ENCODE results near the gene EID1. TPM values are rescaled to one million over a fixed set of nuclear protein-coding genes. Genes with fewer than 3 reads are reported as not detected.

The EID1 gene
- polyA plus RNA-seq, 1 of the 3 experiments (the other 2 are of a cell fraction) = 228 TPM

DNA sequence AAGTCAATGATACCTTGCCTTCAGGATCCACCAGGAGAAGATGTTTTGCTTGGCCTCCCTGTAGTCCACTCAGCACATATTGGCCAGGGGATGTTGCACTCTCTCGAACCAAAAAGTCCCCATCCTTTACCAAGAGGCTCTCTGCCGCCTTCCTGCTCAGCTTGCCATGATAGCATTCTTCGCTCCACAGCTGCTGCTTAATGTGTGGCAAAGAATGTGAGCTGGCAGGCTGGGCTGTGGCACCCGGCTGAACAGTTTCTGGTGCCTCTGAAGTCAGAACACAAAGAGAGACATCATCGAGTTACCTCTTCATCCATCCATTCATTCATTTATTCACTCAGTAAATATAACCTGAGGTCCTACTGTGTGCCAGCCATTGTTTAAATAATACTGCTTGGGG is 43.2 kb upstream of the EID1 start:
- ChIA-PET CTCF (interaction anchor here (1.1 to 1.8 kb wide), 2 partner anchors 22 to 27 kb away, joined by 3 to 5 read pairs; no protein-coding TSS in a partner anchor), POLR2A (no interaction called here)
- TF ChIP-seq, protein P1, sequence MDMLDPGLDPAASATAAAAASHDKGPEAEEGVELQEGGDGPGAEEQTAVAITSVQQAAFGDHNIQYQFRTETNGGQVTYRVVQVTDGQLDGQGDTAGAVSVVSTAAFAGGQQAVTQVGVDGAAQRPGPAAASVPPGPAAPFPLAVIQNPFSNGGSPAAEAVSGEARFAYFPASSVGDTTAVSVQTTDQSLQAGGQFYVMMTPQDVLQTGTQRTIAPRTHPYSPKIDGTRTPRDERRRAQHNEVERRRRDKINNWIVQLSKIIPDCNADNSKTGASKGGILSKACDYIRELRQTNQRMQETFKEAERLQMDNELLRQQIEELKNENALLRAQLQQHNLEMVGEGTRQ (IDR thresholded peaks at IDR 0.05; ENCODE audit: borderline replicate concordance, low read depth, low read length) = no peak
- no peak for TF ChIP-seq USF1 (IDR thresholded peaks at IDR 0.05; ENCODE audit: borderline replicate concordance, low read depth)
- TF ChIP-seq YY1 (IDR thresholded peaks at IDR 0.05; ENCODE audit: low read depth) = no peak
- TF ChIP-seq FOXM1 (IDR thresholded peaks at IDR 0.05; ENCODE audit: low read depth) = no peak
- TF ChIP-seq MEF2A (IDR thresholded peaks at IDR 0.05; ENCODE audit: borderline replicate concordance, low read depth) = no peak
- TF ChIP-seq, protein P2, sequence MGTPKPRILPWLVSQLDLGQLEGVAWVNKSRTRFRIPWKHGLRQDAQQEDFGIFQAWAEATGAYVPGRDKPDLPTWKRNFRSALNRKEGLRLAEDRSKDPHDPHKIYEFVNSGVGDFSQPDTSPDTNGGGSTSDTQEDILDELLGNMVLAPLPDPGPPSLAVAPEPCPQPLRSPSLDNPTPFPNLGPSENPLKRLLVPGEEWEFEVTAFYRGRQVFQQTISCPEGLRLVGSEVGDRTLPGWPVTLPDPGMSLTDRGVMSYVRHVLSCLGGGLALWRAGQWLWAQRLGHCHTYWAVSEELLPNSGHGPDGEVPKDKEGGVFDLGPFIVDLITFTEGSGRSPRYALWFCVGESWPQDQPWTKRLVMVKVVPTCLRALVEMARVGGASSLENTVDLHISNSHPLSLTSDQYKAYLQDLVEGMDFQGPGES (IDR thresholded peaks at IDR 0.05; ENCODE audit: low read depth, low read length) = no peak
- Histone ChIP-seq H3K9ac (no peak overlapping the region), H3K9me3 (no peaks in the 10 kb centered on the region), H3K4me3 (ENCODE audit: low read depth in 2 of 2, low read length in 1 of 2) (no peak overlapping the region), H3K4me1 (ENCODE audit: control insufficient read depth in 1 of 2, insufficient read depth in 2 of 2, low read depth in 1 of 2, low read length in 1 of 2) (no peaks in the 10 kb centered on the region), H2AFZ (ENCODE audit: low read depth) (no peak overlapping the region), H3K9me2 (no peaks in the 10 kb centered on the region), H3K4me2 (no peak overlapping the region), H3K27ac (ENCODE audit: low read depth in 2 of 2, low read length in 1 of 2) (no peak overlapping the region), H3K79me2 (ENCODE audit: insufficient read depth) (no peaks in the 10 kb centered on the region), H3F3A (replicated peaks; ENCODE audit: insufficient read depth) (no peaks in the 10 kb centered on the region), H3K27me3 (ENCODE audit: insufficient read depth) (no peaks in the 10 kb centered on the region), H3K36me3 (replicated peaks in 1 of 2; ENCODE audit: control insufficient read depth in 1 of 2, insufficient read depth in 2 of 2, low read length in 1 of 2) (peaks cover 0 to 4% of the 10 kb centered on the region in 2 experiments), H4K20me1 (ENCODE audit: insufficient read depth) (no peaks in the 10 kb centered on the region)
- no peak for DNase-seq
- WGBS (ENCODE audit: low lambda C conversion rate) = 91% methylated on average over 5 of the region's 5 CpGs

DNA sequence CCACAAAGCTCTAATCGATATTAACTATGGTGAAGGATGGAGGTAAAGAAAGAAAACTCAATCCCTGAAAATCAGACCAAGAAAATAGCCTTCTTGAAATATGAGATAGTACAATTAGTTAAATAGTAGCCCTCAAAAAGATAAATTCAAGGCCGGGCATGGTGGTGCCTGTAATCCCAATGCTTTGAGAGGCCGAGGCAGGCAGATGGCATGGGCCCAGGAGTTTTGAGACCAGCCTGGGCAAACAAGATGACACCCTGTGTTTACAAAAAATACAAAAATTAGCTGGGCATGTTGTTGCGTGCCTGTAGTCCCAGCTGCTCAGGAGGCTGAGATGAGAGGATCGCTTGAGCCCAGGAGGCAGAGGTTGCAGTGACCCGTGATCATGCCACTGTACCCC is 35.4 kb upstream of the EID1 start:
- Histone ChIP-seq H3K36me3 (replicated peaks in 1 of 2; ENCODE audit: control insufficient read depth in 1 of 2, insufficient read depth in 2 of 2, low read length in 1 of 2) (no peaks in the 10 kb centered on the region), H3K27me3 (ENCODE audit: insufficient read depth) (no peaks in the 10 kb centered on the region), H3K4me2 (no peak overlapping the region), H3F3A (replicated peaks; ENCODE audit: insufficient read depth) (no peaks in the 10 kb centered on the region), H3K4me1 (ENCODE audit: control insufficient read depth in 1 of 2, insufficient read depth in 2 of 2, low read depth in 1 of 2, low read length in 1 of 2) (no peaks in the 10 kb centered on the region; a peak in 1 of 4 replicates), H3K27ac (ENCODE audit: low read depth in 2 of 2, low read length in 1 of 2) (no peak overlapping the region), H3K9me3 (no peaks in the 10 kb centered on the region), H3K9me2 (no peaks in the 10 kb centered on the region), H3K9ac (no peak overlapping the region), H3K79me2 (ENCODE audit: insufficient read depth) (no peaks in the 10 kb centered on the region), H2AFZ (ENCODE audit: low read depth) (no peak overlapping the region), H4K20me1 (ENCODE audit: insufficient read depth) (no peaks in the 10 kb centered on the region), H3K4me3 (ENCODE audit: low read depth in 2 of 2, low read length in 1 of 2) (no peak overlapping the region)
- 76% methylated on average over 6 of the region's 6 CpGs for WGBS (ENCODE audit: low lambda C conversion rate)
- DNase-seq = no peak
- CTCF ChIA-PET = interaction anchor here (1.3 kb wide), 1 partner anchor 42 kb away, joined by 5 read pairs; no protein-coding TSS in a partner anchor
- POLR2A ChIA-PET = no interaction called here
- TF ChIP-seq MAX (IDR thresholded peaks at IDR 0.05; ENCODE audit: low read depth) (no peak), EZH2phosphoT487 (IDR thresholded peaks at IDR 0.05; ENCODE audit: borderline replicate concordance, low read depth) (no peak), YY1 (IDR thresholded peaks at IDR 0.05; ENCODE audit: low read depth) (no peak), MXI1 (IDR thresholded peaks at IDR 0.05; ENCODE audit: low read depth, low read length) (no peak), ELF1 (IDR thresholded peaks at IDR 0.05) (no peak), GATA2 (CRISPR knock-in tag; IDR thresholded peaks at IDR 0.05) (no peak), SMC3 (IDR thresholded peaks at IDR 0.05; ENCODE audit: low read depth, low read length) (no peak), SIN3A (IDR thresholded peaks at IDR 0.05; ENCODE audit: borderline replicate concordance, low read depth, low read length) (no peak), RFX5 (IDR thresholded peaks at IDR 0.05; ENCODE audit: low read length) (no peak), JUND (IDR thresholded peaks at IDR 0.05) (no peak)
- TF ChIP-seq, protein P2 (IDR thresholded peaks at IDR 0.05; ENCODE audit: low read depth, low read length) = no peak
- TF ChIP-seq, protein P1 (IDR thresholded peaks at IDR 0.05; ENCODE audit: borderline replicate concordance, low read depth, low read length) = no peak
- TF ChIP-seq, protein P3, sequence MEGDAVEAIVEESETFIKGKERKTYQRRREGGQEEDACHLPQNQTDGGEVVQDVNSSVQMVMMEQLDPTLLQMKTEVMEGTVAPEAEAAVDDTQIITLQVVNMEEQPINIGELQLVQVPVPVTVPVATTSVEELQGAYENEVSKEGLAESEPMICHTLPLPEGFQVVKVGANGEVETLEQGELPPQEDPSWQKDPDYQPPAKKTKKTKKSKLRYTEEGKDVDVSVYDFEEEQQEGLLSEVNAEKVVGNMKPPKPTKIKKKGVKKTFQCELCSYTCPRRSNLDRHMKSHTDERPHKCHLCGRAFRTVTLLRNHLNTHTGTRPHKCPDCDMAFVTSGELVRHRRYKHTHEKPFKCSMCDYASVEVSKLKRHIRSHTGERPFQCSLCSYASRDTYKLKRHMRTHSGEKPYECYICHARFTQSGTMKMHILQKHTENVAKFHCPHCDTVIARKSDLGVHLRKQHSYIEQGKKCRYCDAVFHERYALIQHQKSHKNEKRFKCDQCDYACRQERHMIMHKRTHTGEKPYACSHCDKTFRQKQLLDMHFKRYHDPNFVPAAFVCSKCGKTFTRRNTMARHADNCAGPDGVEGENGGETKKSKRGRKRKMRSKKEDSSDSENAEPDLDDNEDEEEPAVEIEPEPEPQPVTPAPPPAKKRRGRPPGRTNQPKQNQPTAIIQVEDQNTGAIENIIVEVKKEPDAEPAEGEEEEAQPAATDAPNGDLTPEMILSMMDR (IDR thresholded peaks at IDR 0.05) = no peak
